Measurements from ENCODE around the gene MYOM1. TPM values are rescaled to one million over a fixed set of nuclear protein-coding genes. Genes with fewer than 3 reads are reported as not detected.

MYOM1 gene
- total and polyA plus RNA-seq, 2 donors (not counting 3 experiments of a cell fraction or from before 2014, with no cell fraction given), result 0.08 TPM; not detected in 1

DNA sequence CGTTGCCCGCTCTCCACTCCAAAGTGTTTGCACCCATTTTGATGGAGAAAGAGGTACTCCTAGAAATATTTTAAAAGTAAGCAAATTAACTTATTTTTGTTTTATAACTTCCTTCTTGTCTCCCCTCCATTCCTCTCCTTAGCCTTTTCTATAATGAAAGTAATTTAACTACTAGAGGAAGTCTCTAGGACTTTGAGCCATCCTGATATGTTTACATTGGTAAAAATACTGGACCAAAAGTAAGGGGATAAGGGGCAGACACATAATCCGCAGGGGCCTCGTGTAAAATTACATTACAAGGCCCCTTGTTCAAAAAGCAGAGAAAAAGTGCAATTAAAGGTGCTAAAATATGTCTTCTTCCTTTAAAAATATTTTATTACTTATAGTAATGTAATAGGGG is 55.4 kb downstream of the MYOM1 start:
- Histone ChIP-seq H3K79me2 (ENCODE audit: control insufficient read depth, insufficient read depth, low read length) (no peaks in the 10 kb centered on the region), H3K4me2 (ENCODE audit: insufficient read depth, low read length) (no peak overlapping the region), H4K20me1 (replicated peaks; ENCODE audit: control insufficient read depth, extremely low read depth, insufficient read depth, low read length) (no peaks in the 10 kb centered on the region), H3K27ac (ENCODE audit: insufficient read depth, low read depth, low read length) (no peak overlapping the region), H3K4me1 (ENCODE audit: control insufficient read depth, extremely low read depth, insufficient read depth, low read length) (no peaks in the 10 kb centered on the region), H3K36me3 (ENCODE audit: control insufficient read depth in 2 of 2, extremely low read depth in 1 of 2, insufficient read depth in 2 of 2, low read length in 2 of 2) (no peaks in the 10 kb centered on the region), H3K9me1 (replicated peaks; ENCODE audit: control insufficient read depth, extremely low read depth, insufficient read depth, low read length) (no peaks in the 10 kb centered on the region), H2AFZ (ENCODE audit: low read depth, low read length) (no peak overlapping the region), H3K9ac (replicated peaks; ENCODE audit: extremely low read depth, insufficient read depth, low read length) (no peak overlapping the region), H3K4me3 (replicated peaks in 1 of 3; ENCODE audit: insufficient read depth in 1 of 3, low read depth in 1 of 3, low read length in 3 of 3) (no peak overlapping the region), H3K9me3 (replicated peaks; ENCODE audit: control insufficient read depth, insufficient read depth, low read length) (no peaks in the 10 kb centered on the region), H3K27me3 (ENCODE audit: control insufficient read depth in 2 of 2, insufficient read depth in 2 of 2, low read length in 2 of 2) (peaks cover 0 to 2% of the 10 kb centered on the region in 2 experiments)
- FAIRE-seq (no peak), DNase-seq (ENCODE audit: low read depth, low spot score) (no peak)
- POLR2A ChIA-PET, result no interaction called here
- CTCF ChIA-PET, result no interaction called here
- intact Hi-C loops (cut with micrococcal nuclease) (no loop called here), dilution Hi-C loops (cut with MboI; ENCODE audit: extremely low pct_ligation_motif_present, low sequenced_read_pairs) (no loop called here)
- TF ChIP-seq, protein P1, sequence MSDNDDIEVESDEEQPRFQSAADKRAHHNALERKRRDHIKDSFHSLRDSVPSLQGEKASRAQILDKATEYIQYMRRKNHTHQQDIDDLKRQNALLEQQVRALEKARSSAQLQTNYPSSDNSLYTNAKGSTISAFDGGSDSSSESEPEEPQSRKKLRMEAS (IDR thresholded peaks at IDR 0.05; ENCODE audit: insufficient read depth, insufficient read length), result no peak
- TF ChIP-seq POLR2AphosphoS5 (IDR thresholded peaks at IDR 0.05; ENCODE audit: insufficient read depth, low read depth, low read length) (no peak), MYC (IDR thresholded peaks at IDR 0.05; ENCODE audit: low read depth, low read length) (no peak), FOS (IDR thresholded peaks at IDR 0.05; ENCODE audit: borderline replicate concordance, insufficient read depth, low read length) (no peak), GATA2 (IDR thresholded peaks at IDR 0.05; ENCODE audit: insufficient read depth, insufficient read length, low read depth, low read length) (no peak), POLR2A (IDR thresholded peaks at IDR 0.05; ENCODE audit: low read depth, low read length) (no peak), EZH2 (IDR thresholded peaks at IDR 0.05; ENCODE audit: borderline replicate concordance, low read depth, low read length, severe bottlenecking) (no peak)
- TF ChIP-seq, protein P2, sequence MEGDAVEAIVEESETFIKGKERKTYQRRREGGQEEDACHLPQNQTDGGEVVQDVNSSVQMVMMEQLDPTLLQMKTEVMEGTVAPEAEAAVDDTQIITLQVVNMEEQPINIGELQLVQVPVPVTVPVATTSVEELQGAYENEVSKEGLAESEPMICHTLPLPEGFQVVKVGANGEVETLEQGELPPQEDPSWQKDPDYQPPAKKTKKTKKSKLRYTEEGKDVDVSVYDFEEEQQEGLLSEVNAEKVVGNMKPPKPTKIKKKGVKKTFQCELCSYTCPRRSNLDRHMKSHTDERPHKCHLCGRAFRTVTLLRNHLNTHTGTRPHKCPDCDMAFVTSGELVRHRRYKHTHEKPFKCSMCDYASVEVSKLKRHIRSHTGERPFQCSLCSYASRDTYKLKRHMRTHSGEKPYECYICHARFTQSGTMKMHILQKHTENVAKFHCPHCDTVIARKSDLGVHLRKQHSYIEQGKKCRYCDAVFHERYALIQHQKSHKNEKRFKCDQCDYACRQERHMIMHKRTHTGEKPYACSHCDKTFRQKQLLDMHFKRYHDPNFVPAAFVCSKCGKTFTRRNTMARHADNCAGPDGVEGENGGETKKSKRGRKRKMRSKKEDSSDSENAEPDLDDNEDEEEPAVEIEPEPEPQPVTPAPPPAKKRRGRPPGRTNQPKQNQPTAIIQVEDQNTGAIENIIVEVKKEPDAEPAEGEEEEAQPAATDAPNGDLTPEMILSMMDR (IDR thresholded peaks at IDR 0.05; ENCODE audit: extremely low read depth in 1 of 2, insufficient read depth in 1 of 2, low read depth in 1 of 2, low read length in 2 of 2), result no peak
- BruUV-seq (replicated peaks), result no TSS peak
